ENCODE data around the gene MAEA. TPM values are rescaled to one million over a fixed set of nuclear protein-coding genes. Genes with fewer than 3 reads are reported as not detected.
A peak's percentile ranks its signal among the peaks of the same experiment; 100 is the strongest.

Gene MAEA
- total RNA-seq, 2 donors from 2014 or later: 61.4 to 62.8 TPM

DNA sequence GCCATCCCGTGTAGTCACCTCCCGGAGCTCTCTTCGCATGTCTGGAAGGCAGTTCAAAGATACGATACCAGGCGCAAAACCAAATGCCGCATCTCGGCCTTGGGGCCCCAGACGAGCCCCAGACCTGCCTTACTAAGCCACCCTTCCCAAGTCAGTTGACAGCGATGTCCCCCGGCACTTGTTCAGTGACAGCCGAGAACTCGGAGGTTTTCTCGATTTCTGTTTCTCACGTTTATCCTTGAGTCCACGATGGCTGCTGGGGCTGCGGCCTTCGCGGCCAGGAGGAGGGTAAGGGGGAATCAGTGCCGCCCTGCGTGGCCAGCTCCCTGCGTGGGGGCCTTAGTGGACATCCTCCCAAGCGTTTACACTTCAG, 7.3 kb downstream of the MAEA start:
- no peaks in the 10 kb centered on the region for H3K27me3 Mint-ChIP-seq
- peaks cover 53% of the 10 kb centered on the region for H3K4me1 Mint-ChIP-seq
- H3K9me3 Mint-ChIP-seq: no peaks in the 10 kb centered on the region
- peak overlapping the region; percentile 32 for H3K4me3 Mint-ChIP-seq
- peak overlapping the region; percentile 76 for H3K27ac Mint-ChIP-seq
- ATAC-seq (replicated peaks): no peak
- peaks cover 68% of the 10 kb centered on the region for H3K36me3 Mint-ChIP-seq (ENCODE audit: low read depth)

DNA sequence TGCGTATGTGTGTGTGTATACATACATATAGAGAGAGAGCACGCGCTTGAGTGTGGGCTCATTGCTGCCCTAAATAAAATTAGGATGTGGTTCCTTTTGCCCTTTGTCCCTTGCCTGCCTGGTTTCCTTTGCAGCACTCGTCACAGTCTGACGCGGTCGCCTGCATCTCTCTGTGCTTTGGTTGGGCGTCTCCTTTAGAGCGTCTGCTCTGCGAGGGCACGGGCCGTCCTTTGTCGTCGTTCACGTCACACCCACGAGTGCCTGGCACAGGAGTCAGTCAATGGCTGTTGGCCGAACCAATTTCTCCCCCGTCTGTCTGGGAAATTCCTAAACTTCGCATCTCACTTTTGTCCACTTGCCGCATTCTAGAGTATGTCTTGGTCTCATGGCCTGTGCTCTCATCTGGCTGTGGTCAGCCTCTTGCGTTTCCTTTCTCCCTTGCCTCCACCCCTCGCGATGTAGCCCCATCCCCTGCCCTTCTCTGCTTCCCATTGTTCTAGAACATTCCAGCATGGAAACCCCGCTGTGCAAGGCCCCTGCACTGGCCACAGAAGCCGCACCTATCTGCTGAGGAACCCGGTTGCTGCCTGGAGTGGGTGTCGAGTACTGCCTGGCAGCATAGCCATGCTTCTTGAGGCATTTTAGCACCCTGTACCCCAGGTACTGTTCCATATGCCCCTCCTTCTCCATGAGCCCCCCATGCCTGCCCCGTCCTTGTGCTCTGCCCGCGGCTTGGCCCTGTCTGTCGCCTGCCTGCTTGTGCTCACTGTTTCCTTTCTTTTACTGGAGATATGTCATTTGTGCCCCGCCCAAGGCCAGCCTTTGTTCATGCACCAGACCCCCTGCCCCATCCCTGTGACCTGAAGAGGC, 8.0 kb downstream of the MAEA start:
- no peaks in the 10 kb centered on the region for H3K27me3 Mint-ChIP-seq
- H3K27ac Mint-ChIP-seq: peak overlapping the region; percentile 76
- H3K36me3 Mint-ChIP-seq (ENCODE audit: low read depth): peaks cover 64% of the 10 kb centered on the region
- no peaks in the 10 kb centered on the region for H3K9me3 Mint-ChIP-seq
- H3K4me1 Mint-ChIP-seq: peaks cover 50% of the 10 kb centered on the region
- no peak for ATAC-seq (replicated peaks)
- H3K4me3 Mint-ChIP-seq: peak overlapping the region; percentile 32

DNA sequence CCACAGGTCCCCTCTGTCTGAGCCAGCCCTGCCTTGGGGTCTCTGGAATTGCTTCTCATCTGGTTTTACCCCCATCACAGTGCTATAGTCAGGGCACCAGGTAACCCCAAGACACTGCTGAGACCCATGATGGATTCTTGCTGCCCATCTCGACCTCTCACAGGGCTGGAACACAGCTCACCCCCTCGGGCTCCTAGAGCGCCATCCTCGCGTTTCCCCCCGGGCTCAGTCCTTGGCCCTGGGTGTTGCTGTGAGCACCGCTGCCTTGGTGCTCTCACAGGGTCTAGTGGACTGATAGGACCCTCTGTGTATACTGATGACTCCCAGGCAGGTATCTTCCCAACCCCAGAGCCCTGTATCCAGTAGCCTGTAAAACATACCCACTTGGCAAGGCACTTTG, 8.8 kb downstream of the MAEA start:
- Mint-ChIP-seq H3K27ac (peak overlapping the region; percentile 76), H3K36me3 (ENCODE audit: low read depth) (peaks cover 62% of the 10 kb centered on the region), H3K4me1 (peaks cover 50% of the 10 kb centered on the region), H3K27me3 (no peaks in the 10 kb centered on the region), H3K9me3 (no peaks in the 10 kb centered on the region), H3K4me3 (no peak overlapping the region)
- ATAC-seq (replicated peaks): no peak

DNA sequence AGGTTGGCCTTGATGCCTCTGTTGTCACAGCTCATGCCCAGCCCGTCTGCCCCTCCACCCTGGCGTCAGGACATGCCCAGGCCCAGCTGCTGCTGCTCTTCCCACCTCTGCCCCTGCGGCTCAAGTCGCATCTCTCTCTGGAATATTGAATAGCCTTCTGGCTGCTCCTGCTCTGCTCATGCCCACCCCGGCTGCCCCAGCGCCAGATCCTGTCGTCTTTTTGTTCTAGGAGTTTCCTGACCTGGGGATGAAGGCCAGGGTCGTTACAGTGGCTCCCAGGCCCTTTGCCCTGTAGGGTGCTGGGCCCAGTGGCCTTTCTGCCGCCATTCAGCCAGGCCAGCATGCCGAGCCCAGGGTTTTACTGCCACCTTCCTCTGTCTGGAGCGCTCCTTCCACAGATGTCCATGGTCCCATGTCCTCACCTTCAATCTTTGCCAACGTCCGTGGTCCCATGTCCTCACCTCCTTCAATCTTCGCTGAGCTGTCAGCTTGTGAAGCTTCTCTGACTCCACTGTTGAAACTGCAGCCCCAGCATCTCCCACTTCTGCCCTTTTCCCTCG, 9.7 kb downstream of the MAEA start:
- H3K4me1 Mint-ChIP-seq: peaks cover 47% of the 10 kb centered on the region
- no peaks in the 10 kb centered on the region for H3K9me3 Mint-ChIP-seq
- ATAC-seq (replicated peaks): no peak
- H3K27me3 Mint-ChIP-seq: no peaks in the 10 kb centered on the region
- peak overlapping the region; percentile 88 for H3K27ac Mint-ChIP-seq
- peaks cover 62% of the 10 kb centered on the region for H3K36me3 Mint-ChIP-seq (ENCODE audit: low read depth)
- no peak overlapping the region for H3K4me3 Mint-ChIP-seq

DNA sequence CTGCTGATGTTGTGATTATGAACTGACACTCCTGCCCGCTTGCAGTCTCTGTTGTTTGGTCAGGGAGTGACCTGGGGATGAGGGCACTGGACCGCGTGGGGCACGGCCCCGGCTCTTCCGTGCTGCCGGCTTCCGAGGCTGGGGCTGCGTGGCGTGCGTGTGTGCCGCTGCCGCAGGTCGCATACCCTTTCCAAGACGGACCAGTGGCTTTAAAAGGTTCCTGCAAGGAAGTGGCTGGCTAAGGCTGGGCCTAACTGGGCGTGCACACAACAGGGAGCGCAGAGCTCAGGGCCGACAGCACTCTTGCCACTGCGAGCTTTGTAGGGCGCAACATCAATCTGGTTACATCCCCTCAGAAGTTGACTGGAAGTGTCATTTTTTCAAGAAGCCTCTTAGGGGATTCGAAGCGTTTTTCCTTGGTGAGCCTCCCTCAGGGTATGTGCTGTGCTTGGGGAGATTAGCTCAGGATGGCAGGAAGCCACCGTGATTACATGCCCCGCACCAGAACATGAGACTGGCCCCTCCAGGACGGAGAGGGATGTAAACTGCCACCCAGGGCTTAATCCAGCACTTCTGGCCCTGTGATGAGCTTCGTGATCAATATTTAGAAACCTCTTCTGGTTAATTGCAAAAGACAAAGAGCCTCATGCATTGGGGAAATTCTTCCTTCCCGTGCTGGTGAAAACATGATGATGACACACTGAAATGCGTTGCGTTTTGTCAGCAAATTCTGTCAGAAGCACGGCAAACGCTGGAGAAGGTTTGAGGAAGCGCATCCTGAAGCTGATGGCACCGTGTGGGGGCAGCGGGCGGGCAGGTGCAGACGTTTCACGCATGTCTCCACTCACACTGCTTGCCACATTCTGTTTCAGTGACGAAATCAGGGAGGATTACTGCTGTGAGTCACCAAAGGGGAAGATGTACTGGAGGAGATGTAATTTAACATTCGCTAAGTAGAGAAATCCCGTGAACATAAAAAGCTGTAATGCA, 11.1 kb downstream of the MAEA start:
- peaks cover 71% of the 10 kb centered on the region for H3K36me3 Mint-ChIP-seq (ENCODE audit: low read depth)
- no peaks in the 10 kb centered on the region for H3K27me3 Mint-ChIP-seq
- H3K27ac Mint-ChIP-seq: peak overlapping the region; percentile 88
- peak overlapping the region; percentile 57 for H3K4me3 Mint-ChIP-seq
- ATAC-seq (replicated peaks): peak; percentile 89
- H3K4me1 Mint-ChIP-seq: peaks cover 55% of the 10 kb centered on the region
- no peaks in the 10 kb centered on the region for H3K9me3 Mint-ChIP-seq

DNA sequence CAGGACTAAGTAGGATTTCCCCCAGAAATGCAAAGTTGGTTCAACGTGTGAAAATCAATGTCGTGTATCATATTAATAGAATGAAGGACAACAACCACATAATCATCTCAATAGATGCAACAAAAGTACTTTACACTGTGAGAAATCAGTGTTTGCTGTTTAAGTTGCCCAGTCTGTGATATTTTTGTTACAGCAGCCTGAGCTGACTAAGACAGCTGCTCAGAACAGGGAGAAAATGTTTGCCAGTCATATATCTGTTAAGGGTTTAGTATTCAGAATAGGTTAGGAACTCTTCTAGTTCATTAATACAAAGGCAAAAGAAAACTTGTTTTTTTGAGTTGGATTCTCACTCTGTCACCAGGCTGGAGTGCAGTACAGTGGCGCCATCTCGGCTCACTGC, 12.5 kb downstream of the MAEA start:
- Mint-ChIP-seq H3K4me3 (peak overlapping the region; percentile 57), H3K27ac (peak overlapping the region; percentile 88), H3K27me3 (no peaks in the 10 kb centered on the region), H3K36me3 (ENCODE audit: low read depth) (peaks cover 70% of the 10 kb centered on the region), H3K4me1 (peaks cover 57% of the 10 kb centered on the region), H3K9me3 (no peaks in the 10 kb centered on the region)
- ATAC-seq (replicated peaks): no peak

DNA sequence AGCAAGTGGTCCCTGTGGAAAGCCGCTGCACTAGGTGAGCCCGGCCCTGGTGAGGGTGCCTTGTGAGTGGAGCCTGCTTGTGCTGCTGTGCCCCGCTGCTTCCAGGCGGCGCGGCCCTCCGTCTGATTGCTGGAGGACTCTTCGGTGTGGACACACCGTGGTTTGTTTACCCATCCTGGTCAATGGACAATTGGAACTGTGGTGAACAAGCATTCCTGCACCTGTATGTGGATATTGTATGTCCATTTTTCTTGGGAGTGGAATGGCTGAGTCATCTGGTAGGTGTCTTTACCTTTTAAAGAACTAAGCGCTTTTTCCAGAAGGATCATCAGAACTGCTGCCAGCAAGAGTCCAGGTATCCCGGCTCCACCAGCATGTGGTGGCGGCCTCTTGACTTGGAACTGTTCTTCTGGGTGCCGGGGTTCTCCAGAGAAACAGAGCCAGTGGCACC, 15.6 kb downstream of the MAEA start:
- Mint-ChIP-seq H3K27me3 (no peaks in the 10 kb centered on the region), H3K27ac (peak overlapping the region; percentile 79), H3K9me3 (no peaks in the 10 kb centered on the region)

DNA sequence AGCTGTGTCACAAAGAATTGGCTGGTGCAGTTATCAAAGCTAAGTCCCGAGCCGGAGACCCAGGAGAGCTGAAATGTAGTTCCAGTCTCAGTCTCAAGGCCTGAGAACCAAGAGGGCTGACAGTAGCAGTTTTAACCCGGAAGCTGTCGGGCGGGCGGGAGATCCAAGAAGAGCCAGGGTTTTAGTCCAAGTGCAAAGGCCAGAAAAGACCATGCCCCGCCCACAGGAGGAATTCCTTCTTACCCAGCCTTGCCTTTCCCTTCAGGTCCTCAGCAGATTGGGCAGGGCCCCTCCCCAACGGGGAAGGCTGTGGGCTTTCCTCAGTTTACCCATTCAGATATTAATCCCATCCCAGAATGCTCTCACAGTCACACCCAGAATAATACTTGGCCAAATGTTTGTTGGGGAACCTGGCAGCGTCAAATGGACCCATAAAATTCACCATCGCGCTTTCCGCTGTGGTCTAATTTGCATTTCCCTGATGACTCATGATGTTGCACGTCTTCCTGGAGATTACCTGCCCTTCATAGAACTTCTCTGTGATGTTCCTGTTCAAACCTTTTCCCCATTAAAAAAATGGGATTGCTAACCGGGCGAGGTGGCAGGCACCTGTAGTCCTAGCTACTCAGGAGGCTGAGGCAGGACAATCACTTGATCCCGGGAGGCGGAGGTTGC, 16.2 kb downstream of the MAEA start:
- H3K9me3 Mint-ChIP-seq: no peaks in the 10 kb centered on the region
- peaks cover 33% of the 10 kb centered on the region for H3K36me3 Mint-ChIP-seq (ENCODE audit: low read depth)
- H3K4me3 Mint-ChIP-seq: peak overlapping the region; percentile 70
- ATAC-seq (replicated peaks): peak; percentile 56
- H3K4me1 Mint-ChIP-seq: peaks cover 50% of the 10 kb centered on the region
- H3K27me3 Mint-ChIP-seq: no peaks in the 10 kb centered on the region
- H3K27ac Mint-ChIP-seq: peak overlapping the region; percentile 79

More for the DNA sequence above, 15.6 kb downstream of the MAEA start:
- Mint-ChIP-seq H3K4me3 (peak overlapping the region; percentile 70), H3K36me3 (ENCODE audit: low read depth) (peaks cover 39% of the 10 kb centered on the region), H3K4me1 (peaks cover 56% of the 10 kb centered on the region)
- no peak for ATAC-seq (replicated peaks)

DNA sequence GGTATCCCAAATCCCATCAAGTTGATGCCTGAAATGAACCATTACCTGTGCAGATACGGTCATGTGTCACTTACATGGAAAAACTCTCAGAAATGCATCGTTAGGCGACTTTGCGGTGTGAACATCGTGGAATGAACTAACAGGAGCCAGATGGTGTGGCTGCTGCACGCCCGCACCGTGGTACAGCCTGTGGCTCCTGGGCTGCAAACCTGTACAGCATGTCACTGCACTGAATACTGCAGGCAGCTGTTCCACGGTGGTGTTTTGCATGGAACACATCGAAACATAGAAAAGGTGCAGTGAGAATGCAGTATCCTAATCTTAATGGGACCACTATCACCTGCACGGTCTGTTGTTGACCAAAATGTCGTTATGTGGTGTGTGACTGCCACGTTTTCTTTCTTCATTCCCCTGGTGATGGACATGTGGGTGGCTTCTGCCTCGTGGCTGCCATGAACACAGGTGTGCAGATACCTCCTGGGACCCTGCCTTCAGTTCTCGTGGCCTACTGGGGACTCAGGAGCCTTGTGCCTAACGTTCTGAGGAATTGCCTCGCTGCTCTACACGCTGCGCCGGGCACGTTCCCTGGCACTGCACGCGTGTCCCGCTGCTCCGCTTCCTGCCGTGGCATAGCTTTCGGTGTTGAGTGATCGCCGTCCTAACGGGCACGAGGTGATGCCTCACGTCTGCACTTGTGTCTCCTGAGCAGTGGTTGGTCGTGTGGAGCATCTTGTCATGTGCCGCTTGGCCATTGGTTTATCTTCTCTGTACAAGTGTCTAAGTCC, 18.5 kb downstream of the MAEA start:
- peak overlapping the region; percentile 71 for H3K4me3 Mint-ChIP-seq
- H3K9me3 Mint-ChIP-seq: no peaks in the 10 kb centered on the region
- ATAC-seq (replicated peaks): no peak
- no peak overlapping the region for H3K27ac Mint-ChIP-seq
- H3K27me3 Mint-ChIP-seq: no peaks in the 10 kb centered on the region
- peaks cover 37% of the 10 kb centered on the region for H3K4me1 Mint-ChIP-seq
- peaks cover 41% of the 10 kb centered on the region for H3K36me3 Mint-ChIP-seq (ENCODE audit: low read depth)

DNA sequence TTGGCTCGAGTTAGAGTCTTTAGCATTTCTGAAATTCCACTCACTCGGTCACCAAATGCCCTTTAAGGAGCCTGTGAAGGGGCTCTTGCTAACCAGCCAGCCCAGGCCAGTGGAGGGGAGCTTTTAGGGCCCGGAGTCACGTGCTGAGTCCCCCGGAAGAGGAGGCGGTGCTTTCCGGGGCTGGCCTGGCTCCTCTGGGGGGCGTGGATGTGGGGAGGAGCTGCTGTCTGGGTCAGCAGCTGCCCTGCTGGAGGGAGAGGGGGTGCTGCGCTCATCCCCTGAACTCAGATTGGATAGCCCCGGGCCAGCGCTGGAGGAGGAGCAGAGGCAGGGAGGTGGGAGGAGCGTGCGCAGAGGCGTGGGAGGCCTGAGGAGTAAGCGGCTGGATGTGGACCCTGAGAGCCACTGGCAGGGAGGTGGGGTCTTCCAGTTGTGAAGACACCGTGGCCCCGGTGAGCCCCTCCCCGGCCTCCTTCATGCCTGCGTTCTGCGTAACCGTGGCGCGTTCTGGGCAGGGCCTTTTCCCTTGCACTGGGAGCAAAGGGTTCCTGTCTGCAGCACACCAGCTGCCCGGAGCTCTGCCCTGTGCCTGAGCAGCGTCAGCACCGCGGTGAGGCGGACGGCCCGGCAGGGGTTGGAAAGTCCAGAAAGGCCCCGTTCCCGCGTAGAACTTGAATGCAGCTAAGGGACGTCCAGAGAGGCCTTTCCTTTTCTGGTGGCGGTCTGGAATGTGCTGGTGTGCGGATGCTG, 19.7 kb downstream of the MAEA start:
- peak; percentile 74 for ATAC-seq (replicated peaks)
- Mint-ChIP-seq H3K4me3 (peak overlapping the region; percentile 71), H3K36me3 (ENCODE audit: low read depth) (peaks cover 54% of the 10 kb centered on the region), H3K27me3 (no peaks in the 10 kb centered on the region), H3K9me3 (no peaks in the 10 kb centered on the region), H3K4me1 (peaks cover 40% of the 10 kb centered on the region), H3K27ac (peak overlapping the region; percentile 51)

DNA sequence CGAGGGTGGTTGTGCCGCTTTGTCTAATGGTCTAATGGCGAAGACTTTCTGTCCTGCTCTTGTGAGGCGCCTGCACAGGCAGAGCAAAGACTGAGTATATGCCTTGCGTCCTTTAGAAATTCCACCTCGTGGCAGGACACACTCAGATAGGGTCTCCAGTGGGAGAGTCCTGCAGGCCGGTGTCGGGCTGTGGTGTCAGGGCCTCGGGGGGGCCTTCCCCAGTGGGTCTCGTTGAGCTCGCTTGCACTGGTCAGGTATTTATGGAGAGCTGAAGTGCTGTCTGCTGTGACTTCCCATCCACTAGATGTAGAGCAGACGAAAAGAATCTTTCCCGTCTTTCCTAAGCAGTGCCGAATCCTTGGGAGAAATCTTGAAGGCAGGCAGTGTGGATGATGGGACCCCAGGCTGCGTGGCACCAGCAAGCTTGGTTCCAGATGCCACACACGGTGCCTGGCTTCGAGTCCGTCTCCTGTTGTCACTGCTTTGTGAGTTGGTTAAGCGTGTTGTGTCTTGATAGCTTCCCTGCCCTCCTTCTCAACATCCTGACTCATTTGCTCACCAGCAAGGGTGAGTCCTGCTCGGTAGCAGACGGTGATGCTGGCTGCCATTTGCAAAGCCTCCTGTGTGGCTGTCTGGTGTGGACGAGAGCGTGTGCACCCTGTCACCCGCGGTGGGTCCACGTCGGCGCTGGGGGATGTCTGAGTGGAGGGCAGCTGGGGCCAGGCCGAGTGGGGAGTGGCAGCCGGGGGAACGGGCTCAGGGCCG, 20.5 kb downstream of the MAEA start:
- Mint-ChIP-seq H3K27ac (peak overlapping the region; percentile 51), H3K9me3 (no peaks in the 10 kb centered on the region), H3K36me3 (ENCODE audit: low read depth) (peaks cover 56% of the 10 kb centered on the region), H3K27me3 (no peaks in the 10 kb centered on the region), H3K4me3 (peak overlapping the region; percentile 71), H3K4me1 (peaks cover 36% of the 10 kb centered on the region)
- ATAC-seq (replicated peaks): peak; percentile 33
